ENCODE data around the gene THSD7A. TPM values are rescaled to one million over a fixed set of nuclear protein-coding genes. Genes with fewer than 3 reads are reported as not detected.

THSD7A gene
- total and polyA plus RNA-seq, 2 of the 13 experiments (the other 11 are each of a cell fraction or from before 2014, with no cell fraction given) = 0.01 to 0.07 TPM

GRCh38 chr7:11665357-11665756, 166.6 kb downstream of the THSD7A start:
- H3K4me3 ChIP-seq (replicated peaks in 1 of 3; ENCODE audit: insufficient read depth in 1 of 3, low read depth in 2 of 3, low read length in 3 of 3) = no peak overlapping the region
- DNase-seq (ENCODE audit: low spot score) (no peak), ATAC-seq (no peak), FAIRE-seq (no peak)
- no peaks in the 10 kb centered on the region for H3K9me3 ChIP-seq (ENCODE audit: low read length)
- in situ Hi-C loops (cut with HindIII; ENCODE audit: extremely low pct_ligation_motif_present, low pct_unique_long_range_greater_than_20kb) (no loop called here), intact Hi-C loops (cut with micrococcal nuclease; ENCODE audit: unreplicated experiment) (no loop called here)
- ChIA-PET CTCF (ENCODE audit: low intra/inter-chr PET ratio, low total read pairs) (no interaction called here), POLR2A (no interaction called here)
- H3K9ac ChIP-seq (ENCODE audit: insufficient read depth, low read depth, low read length) = no peak overlapping the region
- TF ChIP-seq MIER3 (CRISPR knock-in tag; IDR thresholded peaks at IDR 0.05; ENCODE audit: borderline replicate concordance) (no peak), FLYWCH1 (CRISPR knock-in tag; IDR thresholded peaks at IDR 0.05) (no peak), TMF1 (CRISPR knock-in tag; IDR thresholded peaks at IDR 0.05; ENCODE audit: low read depth) (no peak), SIX4 (CRISPR knock-in tag; IDR thresholded peaks at IDR 0.05) (no peak), ESRRA (CRISPR knock-in tag; IDR thresholded peaks at IDR 0.05; ENCODE audit: low read depth) (no peak), TFDP1 (CRISPR knock-in tag; IDR thresholded peaks at IDR 0.05; ENCODE audit: borderline replicate concordance) (no peak)
- H3K27me3 ChIP-seq (ENCODE audit: control insufficient read depth in 1 of 2, insufficient read depth in 2 of 2, low read length in 2 of 2) = no peaks in the 10 kb centered on the region
- no TSS peak for BruUV-seq (replicated peaks)
- H2AFZ ChIP-seq (ENCODE audit: low read length) = no peak overlapping the region
- 0% methylated on average over 3 of the region's 3 CpGs for WGBS (ENCODE audit: low lambda C conversion rate)
- H3K4me2 ChIP-seq (ENCODE audit: low read depth, low read length) = no peak overlapping the region
- no peaks in the 10 kb centered on the region for H4K20me1 ChIP-seq (ENCODE audit: insufficient read depth, low read length)
- no peaks in the 10 kb centered on the region for H3K36me3 ChIP-seq (replicated peaks in 1 of 2; ENCODE audit: control insufficient read depth in 1 of 2, insufficient read depth in 2 of 2, low read length in 2 of 2)
- H3K4me1 ChIP-seq (ENCODE audit: insufficient read depth, low read length) = no peaks in the 10 kb centered on the region
- H3K79me2 ChIP-seq (ENCODE audit: insufficient read depth, low read length) = no peaks in the 10 kb centered on the region
- H3K27ac ChIP-seq (ENCODE audit: extremely low read length, insufficient read depth, low read length) = no peak overlapping the region

- H3K4me3 ChIP-seq (replicated peaks in 1 of 3; ENCODE audit: insufficient read depth in 1 of 3, low read depth in 2 of 3, low read length in 3 of 3) = no peak overlapping the region
- H3K4me2 ChIP-seq (ENCODE audit: low read depth, low read length) = no peak overlapping the region
- in situ Hi-C loops (cut with HindIII; ENCODE audit: extremely low pct_ligation_motif_present, low pct_unique_long_range_greater_than_20kb) = no loop called here
- ChIA-PET POLR2A (no interaction called here), CTCF (ENCODE audit: low intra/inter-chr PET ratio, low total read pairs) (no interaction called here)
- H3K9me3 ChIP-seq (ENCODE audit: low read length) = no peaks in the 10 kb centered on the region
- no peaks in the 10 kb centered on the region for H3K4me1 ChIP-seq (ENCODE audit: insufficient read depth, low read length)
- DNase-seq (ENCODE audit: low spot score) (no peak), ATAC-seq (no peak), FAIRE-seq (no peak)
- H4K20me1 ChIP-seq (ENCODE audit: insufficient read depth, low read length) = no peaks in the 10 kb centered on the region
- H3K27me3 ChIP-seq (ENCODE audit: control insufficient read depth in 1 of 2, insufficient read depth in 2 of 2, low read length in 2 of 2) = no peaks in the 10 kb centered on the region; a peak in 1 of 5 replicates
- no peak overlapping the region for H2AFZ ChIP-seq (ENCODE audit: low read length)
- 0% methylated on average over 1 of the region's 1 CpG for WGBS (ENCODE audit: low lambda C conversion rate)
- no peaks in the 10 kb centered on the region for H3K79me2 ChIP-seq (ENCODE audit: insufficient read depth, low read length)
- no TSS peak for BruUV-seq (replicated peaks)
- H3K27ac ChIP-seq (ENCODE audit: extremely low read length, insufficient read depth, low read length) = no peak overlapping the region
- intact Hi-C loops (cut with micrococcal nuclease; ENCODE audit: unreplicated experiment) = no loop called here
- no peak overlapping the region for H3K9ac ChIP-seq (ENCODE audit: insufficient read depth, low read depth, low read length)
- no peaks in the 10 kb centered on the region for H3K36me3 ChIP-seq (replicated peaks in 1 of 2; ENCODE audit: control insufficient read depth in 1 of 2, insufficient read depth in 2 of 2, low read length in 2 of 2)
- TF ChIP-seq SNAI1 (CRISPR knock-in tag; IDR thresholded peaks at IDR 0.05; ENCODE audit: borderline replicate concordance) (no peak), TCF7L2 (IDR thresholded peaks at IDR 0.05; ENCODE audit: low read depth, low read length) (no peak), KLF13 (CRISPR knock-in tag; IDR thresholded peaks at IDR 0.05) (no peak), ZNF580 (CRISPR knock-in tag; IDR thresholded peaks at IDR 0.05; ENCODE audit: borderline replicate concordance, low read depth) (no peak), ZNF460 (CRISPR knock-in tag; IDR thresholded peaks at IDR 0.05; ENCODE audit: borderline replicate concordance) (no peak), ZNF7 (CRISPR knock-in tag; IDR thresholded peaks at IDR 0.05) (no peak), ZNF891 (CRISPR knock-in tag; IDR thresholded peaks at IDR 0.05) (no peak), XRCC5 (optimal IDR thresholded peaks at IDR 0.05; ENCODE audit: low read length) (no peak), RARA (CRISPR knock-in tag; IDR thresholded peaks at IDR 0.05) (no peak), NR2F6 (IDR thresholded peaks at IDR 0.05) (no peak), NR2F6 (CRISPR knock-in tag; IDR thresholded peaks at IDR 0.05) (no peak), ARID3A (IDR thresholded peaks at IDR 0.05; ENCODE audit: low read depth, low read length) (no peak), ZNF44 (CRISPR knock-in tag; IDR thresholded peaks at IDR 0.05) (no peak), ZBTB1 (CRISPR knock-in tag; IDR thresholded peaks at IDR 0.05; ENCODE audit: borderline replicate concordance) (no peak), STAT5B (CRISPR knock-in tag; IDR thresholded peaks at IDR 0.05) (no peak)
Observed at GRCh38 chr7:11655642-11656041, 176.4 kb downstream of the THSD7A start.
